IPS DF 4.7 (cell line): Measurements from ENCODE around the gene PPP2R3A.
"Not testable (repeated sequence)": the region's sequence is repeated elsewhere in the genome, so short reads cannot be mapped to it uniquely, and the experiment has no call there.

ENCODE experiments used
- DNase-seq: peaks from one replicate; pipeline ENCODE4 v3.0.0-alpha.2; 2013; ENCODE audit warnings: low spot score; ENCODE audit errors: extremely low read depth

PPP2R3A gene

DNA sequence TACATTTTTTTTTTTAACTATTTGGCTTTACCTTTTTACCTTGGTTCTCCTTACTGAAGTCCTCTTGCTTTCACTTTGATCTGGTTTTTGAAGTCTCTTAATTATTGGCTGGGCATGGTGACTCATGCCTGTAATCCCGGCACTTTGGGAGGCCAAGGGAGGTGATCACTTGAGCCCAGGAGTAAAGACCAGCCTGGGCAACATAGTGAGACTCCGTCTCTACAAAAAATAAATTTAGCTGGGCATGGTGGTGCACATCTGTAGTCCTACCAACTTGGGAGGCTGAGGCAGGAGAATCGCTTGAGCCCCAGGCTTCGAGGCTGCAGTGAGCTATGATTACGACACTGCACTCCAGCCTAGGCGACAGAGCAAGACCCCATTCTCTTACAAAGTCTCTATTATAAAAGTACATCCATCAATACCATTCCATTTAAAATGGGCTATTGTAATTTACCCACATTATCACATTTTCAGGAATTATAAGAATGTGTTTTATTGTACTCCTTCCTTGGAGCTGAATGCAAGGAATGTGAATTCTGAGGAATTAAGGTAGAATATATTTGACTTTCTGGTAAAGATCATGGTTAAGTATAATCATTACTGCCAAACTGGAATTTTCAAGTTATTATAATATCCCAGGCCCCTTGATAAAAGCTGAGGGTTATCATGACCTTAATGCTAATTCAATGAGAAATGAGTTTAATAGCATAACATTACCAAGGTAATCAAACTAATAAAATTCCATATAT, 181.6 kb downstream of the PPP2R3A start:
- DNase-seq, result no peak

DNA sequence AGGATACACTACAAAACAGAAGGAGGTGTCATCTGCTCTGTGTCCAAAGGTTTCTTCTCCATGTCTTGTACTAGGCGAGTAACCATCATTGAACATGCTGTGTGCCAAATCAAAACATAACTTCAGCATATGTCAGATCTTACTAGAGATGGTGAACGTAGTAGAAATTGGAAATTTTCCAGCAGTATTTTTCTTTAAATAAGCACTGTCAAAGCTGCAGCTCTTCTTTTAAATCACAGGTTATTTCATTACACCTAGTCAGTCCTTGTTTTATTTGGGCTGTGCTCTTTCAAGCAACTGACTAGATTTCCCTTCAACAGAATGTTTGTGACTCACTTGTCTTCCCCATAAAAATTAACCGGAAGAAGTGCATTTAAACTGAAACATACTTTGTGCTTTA, 184.1 kb downstream of the PPP2R3A start:
- no peak for DNase-seq

DNA sequence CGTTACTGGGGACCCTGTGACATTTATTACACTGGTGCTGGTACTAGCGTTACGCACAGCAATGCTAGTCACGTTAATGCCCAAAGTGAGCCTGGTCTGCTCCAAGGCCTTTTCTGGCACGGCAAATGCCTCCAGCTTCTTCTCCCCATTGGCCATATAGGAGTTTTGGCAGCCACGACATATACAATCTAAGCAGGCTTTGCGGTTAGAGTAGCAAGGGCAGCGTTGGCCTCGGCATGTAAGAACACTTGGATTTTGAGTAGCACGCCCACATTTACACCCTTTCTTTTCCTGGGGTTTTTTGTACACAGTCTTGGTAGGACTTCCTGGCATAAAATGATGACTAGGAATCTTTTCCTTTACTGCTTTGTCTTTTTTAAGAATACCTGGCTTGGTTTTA, 185.7 kb downstream of the PPP2R3A start:
- no peak for DNase-seq

DNA sequence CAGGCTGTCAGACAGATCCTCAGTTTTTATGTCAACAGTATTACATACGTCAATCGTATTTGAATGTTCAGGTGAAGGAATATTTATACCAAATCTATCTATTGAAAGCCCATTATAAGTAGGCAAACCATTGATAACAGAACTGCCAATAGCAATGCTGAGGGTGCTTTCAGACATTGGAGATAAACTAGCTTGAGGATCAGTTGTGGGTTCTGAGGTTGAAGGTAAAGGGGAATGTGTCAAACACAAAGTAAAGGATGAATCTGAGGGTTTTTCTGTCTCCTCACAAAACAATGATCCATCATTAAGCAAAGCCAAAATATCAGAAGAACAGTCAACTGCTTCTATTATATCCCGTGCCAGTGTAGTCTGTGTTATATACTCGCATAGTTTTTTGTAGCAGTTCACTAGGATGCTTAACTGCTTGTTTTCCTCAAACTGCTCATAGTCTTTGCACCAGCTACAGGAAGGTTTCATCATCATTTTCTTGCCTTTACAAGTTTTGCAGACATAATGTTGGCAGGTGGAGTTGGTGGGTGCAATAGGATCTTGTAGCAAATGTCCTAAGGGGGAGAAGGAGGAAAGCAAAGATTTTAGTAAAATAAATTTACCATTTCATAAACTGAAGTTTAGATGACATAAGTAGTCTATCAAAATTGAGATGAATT, 186.8 kb downstream of the PPP2R3A start:
- DNase-seq, result no peak

DNA sequence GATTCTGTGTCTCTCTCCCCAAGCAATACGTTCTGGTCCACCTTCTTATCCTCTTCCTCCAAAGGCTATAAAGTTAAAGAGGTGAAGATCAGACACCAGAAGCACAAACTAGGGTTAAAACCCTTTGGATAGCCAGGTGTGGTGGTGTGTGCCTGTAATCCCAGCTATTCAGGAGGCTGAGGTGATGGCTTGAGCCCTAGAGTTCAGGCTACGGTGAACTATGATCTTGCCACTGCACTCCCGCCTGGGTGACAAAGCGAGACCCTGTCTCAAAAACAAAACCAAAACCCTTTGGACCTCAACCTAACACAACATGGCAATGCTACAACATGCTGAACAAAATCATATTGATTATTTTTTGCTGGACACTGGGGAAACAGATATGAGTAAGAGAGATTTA, 187.4 kb downstream of the PPP2R3A start:
- no peak for DNase-seq

DNA sequence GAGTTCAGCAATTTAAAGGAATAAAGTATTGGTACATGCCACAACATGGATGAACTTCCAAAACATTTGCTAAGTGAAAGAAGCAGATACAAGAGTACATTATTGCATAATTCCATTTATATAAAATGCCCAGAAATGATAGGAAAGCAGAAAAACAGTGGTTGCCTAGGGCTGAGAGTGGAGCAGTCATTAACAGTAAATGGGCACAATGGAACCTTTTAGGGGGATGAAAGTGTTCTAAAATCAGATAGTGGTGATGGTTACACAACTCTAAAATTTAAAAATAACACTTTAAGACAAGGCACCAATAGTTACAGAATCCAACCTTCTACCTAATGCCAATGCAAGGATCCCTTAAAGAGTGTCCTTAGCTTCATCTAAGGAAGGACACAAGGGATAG, 196.0 kb downstream of the PPP2R3A start:
- DNase-seq, result no peak

DNA sequence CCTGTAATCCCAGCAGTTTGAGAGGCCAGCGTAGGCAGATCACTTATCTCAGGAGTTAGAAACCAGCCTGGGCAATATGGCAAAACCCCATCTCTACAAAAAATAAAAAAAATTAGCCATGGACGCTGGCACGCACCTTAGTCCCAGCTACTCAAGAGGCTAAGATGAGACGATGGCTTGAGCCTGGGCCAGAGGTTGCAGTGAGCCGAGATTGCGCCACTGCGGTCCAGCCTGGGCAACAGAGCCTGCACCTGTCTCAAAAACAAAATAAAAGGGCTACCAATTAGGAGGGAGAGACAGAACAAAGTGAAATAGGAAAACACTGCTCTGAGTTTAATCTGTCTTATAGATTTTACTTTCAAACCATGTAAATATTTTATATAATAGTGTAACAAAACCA, 196.8 kb downstream of the PPP2R3A start:
- DNase-seq, result no peak

DNA sequence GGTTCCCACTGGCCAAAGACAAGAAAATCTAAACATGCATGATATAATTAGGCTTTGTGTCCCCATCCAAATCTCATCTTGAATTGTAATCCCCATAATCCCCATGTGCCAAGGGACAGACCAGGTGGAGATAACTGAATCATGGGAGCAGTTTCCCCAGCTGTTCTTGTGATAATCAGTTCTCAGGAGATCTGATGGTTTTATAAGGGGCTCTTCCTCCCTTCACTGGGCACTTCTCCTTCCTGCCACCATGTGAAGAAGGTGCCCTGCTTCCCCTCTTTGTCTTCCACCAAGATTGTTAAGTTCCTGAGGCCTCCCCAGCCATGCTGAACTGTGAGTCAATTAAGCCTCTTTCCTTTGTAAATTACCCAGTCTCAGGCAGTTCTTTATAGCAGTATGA, 198.1 kb downstream of the PPP2R3A start:
- DNase-seq, result not testable (repeated sequence)

DNA sequence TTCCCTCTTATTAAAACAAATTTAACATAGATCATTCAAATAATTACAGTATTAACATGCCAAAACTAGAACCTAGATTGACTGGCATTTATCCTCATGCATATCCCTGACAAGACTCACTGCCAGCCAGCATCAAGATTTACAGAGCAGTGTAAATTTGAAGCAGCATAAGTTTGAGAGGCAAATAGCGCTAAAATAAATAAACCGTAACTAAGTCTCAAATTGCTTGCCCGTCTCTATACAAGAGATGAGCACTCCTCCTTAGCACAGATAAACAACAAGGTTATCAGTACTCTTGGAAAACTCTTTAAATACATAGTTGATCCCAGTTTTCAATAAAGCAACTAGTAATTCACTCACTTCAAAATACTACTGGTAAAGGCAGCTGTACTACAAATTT, 201.0 kb downstream of the PPP2R3A start:
- DNase-seq, result no peak

DNA sequence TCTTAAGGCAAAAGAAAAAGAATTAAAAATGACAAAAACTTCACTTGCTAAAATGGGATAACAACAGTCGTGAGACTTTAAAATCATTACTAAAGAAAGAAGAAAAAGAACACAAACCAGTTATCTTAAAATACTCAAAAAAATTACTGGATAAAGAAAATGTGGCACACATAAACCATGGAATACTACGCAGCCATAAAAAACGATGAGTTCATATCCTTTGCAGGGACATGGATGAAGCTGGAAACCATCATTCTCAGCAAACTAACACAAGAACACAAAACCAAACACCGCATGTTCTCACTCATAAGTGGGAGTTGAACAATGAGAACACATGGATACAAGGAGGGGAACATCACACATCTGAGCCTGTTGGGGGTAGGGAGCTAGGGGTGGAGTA, 202.7 kb downstream of the PPP2R3A start:
- DNase-seq, result not testable (repeated sequence)

DNA sequence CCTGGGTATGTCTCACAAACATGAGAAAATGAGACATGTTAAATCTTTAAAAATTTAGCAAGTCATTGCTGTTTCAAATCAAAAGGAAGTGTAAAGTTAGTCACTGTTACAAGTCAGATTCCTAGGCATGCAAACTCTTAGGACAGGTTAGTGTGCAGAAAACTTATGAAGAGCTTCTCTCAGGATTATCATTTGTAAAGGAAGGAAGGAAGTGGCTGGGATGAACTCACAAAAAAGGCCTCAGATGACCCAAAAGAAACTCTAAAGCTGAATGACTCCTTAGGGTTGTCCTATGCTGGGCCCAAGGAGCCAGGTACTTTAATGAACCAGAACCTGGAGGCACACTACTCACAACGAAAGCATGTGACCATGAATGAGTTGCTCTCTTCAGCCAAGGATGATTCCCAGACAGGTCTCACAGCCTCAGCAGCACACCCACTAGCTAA, 205.6 kb downstream of the PPP2R3A start:
- DNase-seq, result no peak

DNA sequence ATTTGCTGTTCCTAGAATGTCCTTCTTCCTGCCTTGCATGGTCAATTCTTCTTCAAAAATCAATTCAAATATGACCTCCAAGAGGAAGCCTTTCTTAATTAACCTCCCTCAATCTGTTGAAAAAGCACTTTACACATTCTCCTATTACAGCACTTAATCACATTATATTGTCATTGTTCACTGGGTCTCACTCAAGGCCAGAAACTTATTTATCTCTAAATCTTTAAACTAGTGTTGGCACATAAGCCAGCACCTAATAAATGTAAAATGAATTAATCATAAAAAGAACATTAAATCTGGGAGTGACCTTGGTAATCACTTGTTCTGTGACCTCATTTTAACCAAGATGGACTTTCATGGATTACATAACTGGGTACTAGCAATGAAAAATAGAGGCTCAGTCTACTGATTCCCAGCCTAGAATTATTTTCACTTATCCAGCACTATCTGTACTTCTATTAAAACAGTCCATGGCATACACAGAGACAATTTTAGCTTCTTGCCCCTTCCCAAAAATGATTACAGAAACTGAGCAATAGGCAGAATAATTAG, 208.5 kb downstream of the PPP2R3A start:
- DNase-seq, result no peak

DNA sequence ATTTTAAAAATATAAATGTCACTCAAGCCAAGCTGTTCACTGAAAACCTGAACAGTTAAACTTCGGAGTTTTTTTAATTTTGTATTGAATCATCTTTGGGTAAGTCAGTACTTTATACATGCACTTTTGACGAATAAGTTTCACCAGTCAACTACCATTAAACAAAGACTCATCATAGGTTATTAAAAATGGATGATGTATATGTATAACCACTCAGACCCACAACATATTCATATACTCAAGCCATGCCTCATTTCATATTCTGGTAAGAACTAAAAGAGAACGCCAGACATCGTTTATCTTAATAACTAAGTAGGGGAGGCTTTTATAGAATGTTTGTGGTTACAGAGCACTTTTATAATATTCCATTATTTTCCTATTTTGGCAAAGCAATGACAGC, 212.3 kb downstream of the PPP2R3A start:
- no peak for DNase-seq

DNA sequence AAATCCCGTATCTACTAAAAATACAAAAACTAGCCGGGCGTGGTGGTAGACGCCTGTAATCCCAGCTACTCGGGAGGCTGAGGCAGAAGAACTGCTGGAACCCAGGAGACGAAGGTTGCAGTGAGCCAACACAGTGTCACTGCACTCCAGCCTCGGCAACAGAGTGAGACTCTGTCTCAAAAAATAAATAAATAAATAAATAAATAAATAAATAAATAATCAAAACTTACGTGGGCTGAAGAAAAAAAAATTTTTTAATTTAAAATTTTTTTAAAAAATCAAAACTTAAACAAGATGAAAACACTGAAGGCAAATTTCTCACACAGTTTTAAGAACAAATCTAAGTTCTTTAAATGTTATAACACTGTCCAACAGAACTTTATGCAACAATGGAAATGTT, 216.2 kb downstream of the PPP2R3A start:
- no peak for DNase-seq

DNA sequence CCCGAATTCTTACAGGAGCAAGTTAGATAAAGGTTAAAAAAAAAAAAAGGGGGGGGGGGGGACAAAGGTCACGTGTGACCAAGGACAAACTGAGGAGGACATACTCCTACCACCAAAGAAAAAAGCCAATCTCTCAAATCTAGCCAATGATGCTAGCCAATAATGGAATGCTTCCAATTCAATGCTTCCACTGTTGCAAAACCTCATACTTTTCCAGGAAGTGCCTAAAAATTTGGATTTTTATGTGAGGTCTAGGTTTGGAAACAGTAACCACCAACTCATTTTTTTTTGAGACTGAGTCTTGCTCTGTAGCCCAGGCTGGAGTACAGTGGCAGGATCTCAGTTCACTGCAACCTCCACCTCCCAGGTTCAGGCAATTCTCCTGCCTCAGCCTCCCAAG, 219.2 kb downstream of the PPP2R3A start:
- no peak for DNase-seq

DNA sequence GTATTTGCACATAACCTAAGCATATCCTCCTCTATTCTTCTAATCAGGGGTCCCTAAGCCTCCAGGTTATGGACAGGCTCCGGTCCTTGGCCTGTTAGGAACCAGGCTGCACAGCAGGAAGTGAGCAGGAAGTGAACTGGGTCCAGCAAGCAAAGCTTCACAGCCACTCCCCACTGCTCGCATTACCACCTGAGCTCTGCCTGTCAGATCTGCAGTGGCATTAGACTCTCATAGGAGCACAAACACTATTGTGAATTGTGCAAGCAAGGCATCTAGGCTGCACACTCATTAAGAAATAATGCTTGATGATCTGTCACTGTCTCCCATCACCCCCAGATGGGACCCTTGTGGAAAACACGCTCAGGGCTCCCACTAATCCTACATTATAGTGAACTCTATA, 220.8 kb downstream of the PPP2R3A start:
- DNase-seq, result no peak

DNA sequence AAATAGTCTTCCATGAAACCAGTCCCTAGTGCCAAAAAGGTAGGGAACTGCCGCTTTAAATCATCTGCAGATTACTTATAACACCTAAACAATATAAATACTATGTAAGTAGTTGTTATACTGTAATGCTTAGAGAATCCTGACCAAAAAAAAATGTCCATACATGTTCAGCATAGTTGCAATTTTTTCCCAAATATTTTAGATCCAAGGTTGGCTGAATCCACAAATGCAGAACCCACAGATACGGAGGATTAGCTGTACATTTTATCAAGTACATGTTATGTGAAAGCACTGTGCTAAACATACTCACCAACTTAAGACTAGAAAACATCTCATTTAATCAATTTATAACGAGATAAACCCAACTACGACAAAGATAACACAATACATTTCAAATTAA, 221.3 kb downstream of the PPP2R3A start:
- no peak for DNase-seq

DNA sequence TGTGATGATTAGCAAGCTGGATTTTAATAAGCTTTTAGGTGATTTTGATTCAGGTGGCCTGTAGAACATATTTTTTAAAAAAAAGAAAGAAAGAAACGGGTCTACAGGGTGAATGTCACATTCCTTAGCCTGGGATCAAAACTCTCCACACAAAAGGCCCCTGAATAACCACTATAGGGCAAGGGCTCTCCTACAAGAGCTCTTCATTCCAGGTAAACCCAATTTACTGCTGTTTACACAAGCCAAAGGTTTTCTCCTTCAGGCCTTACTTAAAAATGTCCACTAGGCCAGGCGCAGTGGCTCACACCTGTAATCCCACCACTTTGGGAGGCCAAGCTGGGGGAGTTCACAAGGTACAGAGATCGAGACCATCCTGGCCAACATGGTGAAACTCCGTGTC, 222.3 kb downstream of the PPP2R3A start:
- DNase-seq, result no peak

DNA sequence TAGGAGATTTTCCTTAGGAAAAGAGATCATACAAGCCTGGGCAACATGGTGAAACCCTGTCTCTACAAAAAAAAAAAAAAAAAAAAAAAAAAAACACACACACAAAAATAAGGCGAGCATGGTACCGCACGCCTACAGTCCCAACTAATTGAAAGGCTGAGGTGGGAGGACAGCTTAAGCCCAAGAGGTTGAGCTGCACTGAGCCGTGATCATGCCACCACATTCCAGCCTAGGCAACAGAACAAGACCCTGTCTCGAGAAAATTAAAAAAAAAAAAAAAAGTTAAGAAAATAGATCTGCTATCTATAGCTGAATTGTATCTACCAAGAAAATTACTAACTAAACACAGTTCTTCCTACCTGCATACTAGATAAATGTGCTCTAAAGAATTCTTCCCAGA, 223.5 kb downstream of the PPP2R3A start:
- no peak for DNase-seq

DNA sequence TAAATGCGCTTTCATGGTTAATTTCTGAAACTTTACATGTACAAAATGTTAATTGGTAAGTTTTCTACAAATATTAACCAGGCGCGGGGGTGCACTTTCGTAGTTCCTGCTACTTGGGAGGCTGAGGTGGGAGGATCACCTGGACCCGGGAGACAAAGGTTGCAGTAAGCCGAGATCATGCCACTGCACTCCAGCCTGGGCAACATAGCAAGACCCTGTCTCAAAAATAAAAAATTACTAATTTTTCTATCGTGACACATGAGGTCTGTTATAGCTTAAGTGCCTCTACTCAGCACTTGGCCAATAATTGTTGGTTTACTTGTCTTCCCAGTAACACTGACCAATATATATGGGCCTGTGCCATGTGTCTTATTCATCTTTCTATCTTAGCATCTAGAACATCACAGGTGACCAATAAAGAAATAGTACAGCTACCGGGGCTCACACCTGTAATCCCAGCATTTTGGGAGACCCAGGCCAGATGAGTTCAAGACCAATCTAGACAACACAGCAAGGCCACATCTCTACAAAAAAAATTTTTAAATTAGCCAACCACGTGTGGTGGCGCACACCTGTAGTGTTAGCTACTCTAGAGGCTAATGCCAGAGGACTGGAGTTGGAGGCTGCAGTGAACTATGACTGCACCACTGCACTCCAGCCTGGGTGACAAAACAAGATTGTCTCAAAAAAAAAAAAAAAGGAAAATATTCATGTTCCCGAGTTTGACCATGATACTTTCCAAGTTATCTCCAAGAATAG, 224.5 kb downstream of the PPP2R3A start:
- no peak for DNase-seq

DNA sequence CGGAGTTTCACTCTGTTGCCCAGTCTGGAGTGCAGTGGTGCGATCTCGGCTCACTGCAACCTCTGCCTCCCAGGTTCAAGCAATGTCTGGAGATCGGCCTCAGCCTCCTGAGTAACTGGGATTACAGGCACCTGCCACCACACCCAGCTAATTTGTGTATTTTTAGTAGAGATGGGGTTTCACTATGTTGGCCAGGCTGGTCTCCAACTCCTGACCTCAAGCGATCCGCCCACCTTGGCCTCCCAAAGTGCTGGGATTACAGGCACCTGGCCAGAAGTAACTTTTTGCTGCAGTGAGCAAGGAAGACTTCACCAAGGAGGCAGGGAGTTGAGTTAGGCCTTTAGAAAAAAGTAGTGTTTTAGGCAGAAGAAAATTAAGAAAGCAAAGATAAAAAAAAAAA, 226.7 kb downstream of the PPP2R3A start:
- not testable (repeated sequence) for DNase-seq

DNA sequence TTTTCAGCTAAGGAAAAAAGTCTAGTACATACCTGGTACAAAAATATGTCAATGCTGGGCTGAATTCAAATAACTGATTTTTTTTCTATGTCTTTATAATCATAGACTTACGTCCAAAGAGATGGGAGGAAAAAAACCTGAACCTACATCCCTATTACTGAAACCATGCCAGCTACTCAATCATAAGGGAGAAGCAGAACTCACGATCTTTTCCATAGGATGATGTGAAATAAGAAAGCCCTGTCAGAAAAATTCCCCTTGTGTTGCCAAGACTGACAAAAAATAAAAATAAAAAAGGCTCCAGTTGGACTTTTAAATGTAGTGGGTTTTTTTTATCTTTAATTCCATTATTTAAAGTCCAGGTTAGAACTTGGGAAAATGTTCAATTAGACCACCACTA, 227.3 kb downstream of the PPP2R3A start:
- no peak for DNase-seq
